ENCODE measurements around the gene VCPKMT.

GRCh38 chr14:50084666-50085065, 31.7 kb downstream of the VCPKMT start:
- TF ChIP-seq CTCF (conservative IDR thresholded peaks at IDR 0.05; ENCODE audit: low read depth, low read length) (no peak), EZH2phosphoT487 (IDR thresholded peaks at IDR 0.05; ENCODE audit: borderline replicate concordance, low read length) (no peak), EZH2 (IDR thresholded peaks at IDR 0.05; ENCODE audit: low read length, unreplicated experiment) (no peak)

All from PC-3 (cell line).